Left ventricle myocardium inferior (tissue), 1 donor: ENCODE measurements around the gene LEMD1. TPM values are rescaled to one million over a fixed set of nuclear protein-coding genes. Genes with fewer than 3 reads are reported as not detected.
A peak's percentile ranks its signal among the peaks of the same experiment; 100 is the strongest.

Experiments
- DNase-seq: peaks from one replicate; pipeline ENCODE4 v3.0.0-alpha.2; 2020
- H3K27ac ChIP-seq: fragments of 200-600 bp; replicated peaks from 2 replicates; pipeline ENCODE4 v1.8.0; 2021
- H3K27me3 ChIP-seq: fragments of 200-600 bp; 2 replicates; pipeline ENCODE4 v1.8.0; 2021; ENCODE audit warnings: low read depth
- H3K36me3 ChIP-seq: fragments of 200-600 bp; 2 replicates; pipeline ENCODE4 v1.8.0; 2021
- H3K4me1 ChIP-seq: fragments of 200-600 bp; 2 replicates; pipeline ENCODE4 v1.8.0; 2021
- H3K4me3 ChIP-seq: fragments of 200-600 bp; 2 replicates; pipeline ENCODE4 v1.8.0; 2021; ENCODE audit warnings: mild to moderate bottlenecking, moderate library complexity
- H3K9me3 ChIP-seq: fragments of 200-600 bp; replicated peaks from 2 replicates; pipeline ENCODE4 v1.8.0; 2021
- CTCF ChIP-seq: fragments of 200-600 bp; IDR thresholded peaks from 2 replicates; pipeline ENCODE4 v1.8.0; 2021; ENCODE audit warnings: antibody characterized with exemption, mild to moderate bottlenecking, borderline replicate concordance
- intact Hi-C: fragments of 100-400 bp; cut with micrococcal nuclease; formaldehyde crosslinking; loops from one replicate; pipeline ENCODE4 v1.11.0; 2022
- total RNA-seq: library from RNA; stranded (reverse); fragmentation: NEBNext Ultra II Directional; extraction: Animal tissue kit (Norgen Biotek cat#: 25700); gene quantifications from one replicate; pipeline ENCODE4 v1.2.1, GENCODE V29; 2021
- donor health status: DM: no; HTN: yes; CAD: no; lungs with severe emphysema.

The LEMD1 gene
- total RNA-seq, 1 donor from 2014 or later, result not detected

- H3K9me3 ChIP-seq, result no peaks in the 10 kb centered on the region
- H3K27ac ChIP-seq, result no peak overlapping the region
- no peak overlapping the region for H3K4me3 ChIP-seq
- H3K36me3 ChIP-seq, result no peaks in the 10 kb centered on the region
- H3K27me3 ChIP-seq, result peaks cover 14% of the 10 kb centered on the region
- DNase-seq, result no peak
- no peak for TF ChIP-seq CTCF
- intact Hi-C loops, result no loop called here
- H3K4me1 ChIP-seq, result no peaks in the 10 kb centered on the region
These were observed 23.3 kb downstream of the LEMD1 start for GRCh38 chr1:205398586-205398985.

GRCh38 chr1:205396967-205397616 lies 24.8 kb downstream of the LEMD1 start:
- Histone ChIP-seq H3K9me3 (no peaks in the 10 kb centered on the region), H3K4me1 (no peaks in the 10 kb centered on the region), H3K27me3 (peaks cover 29% of the 10 kb centered on the region), H3K27ac (no peak overlapping the region), H3K36me3 (no peaks in the 10 kb centered on the region), H3K4me3 (no peak overlapping the region)
- DNase-seq, result no peak
- intact Hi-C loops, result loop anchor here (1.0 kb wide), 1 partner anchor 88 kb away; no protein-coding TSS in a partner anchor
- peak; percentile 87 for TF ChIP-seq CTCF

- Histone ChIP-seq H3K36me3 (no peaks in the 10 kb centered on the region), H3K9me3 (no peaks in the 10 kb centered on the region), H3K27ac (no peak overlapping the region), H3K4me1 (no peaks in the 10 kb centered on the region), H3K4me3 (no peak overlapping the region), H3K27me3 (peaks cover 43% of the 10 kb centered on the region)
- DNase-seq, result no peak
- intact Hi-C loops, result no loop called here
- no peak for TF ChIP-seq CTCF
These were observed 26.2 kb downstream of the LEMD1 start for GRCh38 chr1:205395616-205396015.

- H3K9me3 ChIP-seq, result no peaks in the 10 kb centered on the region
- no peak overlapping the region for H3K27ac ChIP-seq
- H3K36me3 ChIP-seq, result no peaks in the 10 kb centered on the region
- no peak overlapping the region for H3K4me3 ChIP-seq
- DNase-seq, result no peak
- intact Hi-C loops, result no loop called here
- no peaks in the 10 kb centered on the region for H3K4me1 ChIP-seq
- peaks cover 60% of the 10 kb centered on the region for H3K27me3 ChIP-seq
- TF ChIP-seq CTCF, result no peak
These were observed 29.2 kb downstream of the LEMD1 start for GRCh38 chr1:205392650-205393049.

DNA sequence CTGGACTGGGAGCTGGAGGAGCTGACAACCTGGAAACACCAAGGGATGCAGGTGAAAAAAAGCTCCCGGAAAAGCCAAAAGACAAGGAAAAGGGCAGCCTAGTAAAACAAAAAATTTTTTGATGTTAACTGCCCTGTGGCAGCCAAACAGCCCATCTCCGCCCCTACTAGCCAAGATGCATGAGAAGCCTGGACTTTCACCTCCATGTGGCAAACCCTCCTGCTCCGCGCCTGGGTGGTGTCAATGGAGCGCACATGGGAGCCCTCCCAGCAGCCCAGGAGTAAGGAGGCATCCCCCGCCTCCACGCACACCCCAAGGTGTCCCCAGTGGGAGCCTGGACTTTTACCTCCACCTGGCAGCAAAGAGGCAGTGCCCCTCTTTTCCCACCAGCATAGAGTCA lies 30.5 kb downstream of the LEMD1 start:
- intact Hi-C loops, result no loop called here
- Histone ChIP-seq H3K27ac (no peak overlapping the region), H3K36me3 (no peaks in the 10 kb centered on the region), H3K27me3 (peaks cover 60% of the 10 kb centered on the region), H3K9me3 (no peaks in the 10 kb centered on the region), H3K4me3 (no peak overlapping the region), H3K4me1 (no peaks in the 10 kb centered on the region)
- DNase-seq, result no peak
- no peak for TF ChIP-seq CTCF
